Parathyroid adenoma (tissue), 2 donors: Measurements from ENCODE around the gene PYHIN1.

Experiments
- H2AFZ ChIP-seq: fragments of 300-600 bp; sonication (generic); one replicate; pipeline ENCODE4 v1.7.0; 2017; ENCODE audit warnings: antibody characterized with exemption, mild to moderate bottlenecking
- H3K27ac ChIP-seq: fragments of 300-600 bp; sonication (generic); one replicate; pipeline ENCODE4 v1.7.0; 2017
- H3K27me3 ChIP-seq: fragments of 300-600 bp; sonication (generic); one replicate; pipeline ENCODE4 v1.7.0; 2017; ENCODE audit warnings: low read length; ENCODE audit not compliant: control insufficient read depth, insufficient read depth
- H3K36me3 ChIP-seq: fragments of 300-600 bp; sonication (generic); one replicate; pipeline ENCODE4 v1.7.0; 2017; ENCODE audit warnings: low read length; ENCODE audit not compliant: control insufficient read depth, insufficient read depth
- H3K4me1 ChIP-seq: fragments of 300-600 bp; sonication (generic); one replicate; pipeline ENCODE4 v1.7.0; 2017; ENCODE audit warnings: control low read depth
- H3K4me2 ChIP-seq: fragments of 300-600 bp; sonication (generic); one replicate; pipeline ENCODE4 v1.7.0; 2017; ENCODE audit warnings: low read length
- H3K4me3 ChIP-seq: fragments of 300-600 bp; sonication (generic); one replicate; pipeline ENCODE4 v1.7.0; 2017; ENCODE audit warnings: low read depth, low read length
- H3K79me2 ChIP-seq: fragments of 300-600 bp; sonication (generic); one replicate; pipeline ENCODE4 v1.7.0; 2017; ENCODE audit warnings: control low read depth
- H3K9ac ChIP-seq: fragments of 300-600 bp; sonication (generic); one replicate; pipeline ENCODE4 v1.7.0; 2017; ENCODE audit warnings: mild to moderate bottlenecking
- H3K9me3 ChIP-seq: fragments of 300-600 bp; sonication (generic); one replicate; pipeline ENCODE4 v1.7.0; 2017; ENCODE audit warnings: low read length; ENCODE audit not compliant: control insufficient read depth
- TF ChIP-seq, protein P1 (sequence below): fragments of 300-600 bp; sonication (generic); IDR thresholded peaks from one replicate; pipeline ENCODE4 v1.7.0; 2017; ENCODE audit warnings: antibody characterized with exemption, mild to moderate bottlenecking
- donor health status: primary hyperparathyroidism.

Gene PYHIN1

DNA sequence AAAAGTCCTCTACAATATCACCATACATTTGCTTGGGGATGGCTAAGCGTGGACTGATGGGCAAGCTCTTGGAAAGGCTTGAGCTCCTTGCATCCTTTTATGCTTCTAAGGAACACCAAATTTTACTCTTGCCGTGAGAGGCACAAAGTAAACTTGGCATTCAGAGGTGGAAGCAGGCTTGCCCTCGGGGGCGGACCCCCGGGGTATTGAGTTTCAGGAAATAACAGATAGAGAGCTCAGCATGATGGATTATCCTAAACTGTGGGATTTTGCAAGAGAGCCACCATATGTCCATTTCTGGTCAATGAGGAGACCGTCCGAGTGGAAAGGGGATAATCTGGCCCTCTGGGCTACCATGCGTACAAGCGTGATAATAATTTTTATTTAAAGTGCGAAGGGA lies 92.4 kb downstream of the PYHIN1 start:
- TF ChIP-seq, protein P1, sequence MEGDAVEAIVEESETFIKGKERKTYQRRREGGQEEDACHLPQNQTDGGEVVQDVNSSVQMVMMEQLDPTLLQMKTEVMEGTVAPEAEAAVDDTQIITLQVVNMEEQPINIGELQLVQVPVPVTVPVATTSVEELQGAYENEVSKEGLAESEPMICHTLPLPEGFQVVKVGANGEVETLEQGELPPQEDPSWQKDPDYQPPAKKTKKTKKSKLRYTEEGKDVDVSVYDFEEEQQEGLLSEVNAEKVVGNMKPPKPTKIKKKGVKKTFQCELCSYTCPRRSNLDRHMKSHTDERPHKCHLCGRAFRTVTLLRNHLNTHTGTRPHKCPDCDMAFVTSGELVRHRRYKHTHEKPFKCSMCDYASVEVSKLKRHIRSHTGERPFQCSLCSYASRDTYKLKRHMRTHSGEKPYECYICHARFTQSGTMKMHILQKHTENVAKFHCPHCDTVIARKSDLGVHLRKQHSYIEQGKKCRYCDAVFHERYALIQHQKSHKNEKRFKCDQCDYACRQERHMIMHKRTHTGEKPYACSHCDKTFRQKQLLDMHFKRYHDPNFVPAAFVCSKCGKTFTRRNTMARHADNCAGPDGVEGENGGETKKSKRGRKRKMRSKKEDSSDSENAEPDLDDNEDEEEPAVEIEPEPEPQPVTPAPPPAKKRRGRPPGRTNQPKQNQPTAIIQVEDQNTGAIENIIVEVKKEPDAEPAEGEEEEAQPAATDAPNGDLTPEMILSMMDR, result no peak
- Histone ChIP-seq H3K36me3 (no peaks in the 10 kb centered on the region), H3K9me3 (no peaks in the 10 kb centered on the region), H3K4me2 (no peak overlapping the region), H3K27ac (no peak overlapping the region), H3K27me3 (no peaks in the 10 kb centered on the region), H3K79me2 (no peaks in the 10 kb centered on the region), H3K4me1 (no peaks in the 10 kb centered on the region), H3K9ac (no peak overlapping the region), H3K4me3 (no peak overlapping the region), H2AFZ (no peak overlapping the region)

DNA sequence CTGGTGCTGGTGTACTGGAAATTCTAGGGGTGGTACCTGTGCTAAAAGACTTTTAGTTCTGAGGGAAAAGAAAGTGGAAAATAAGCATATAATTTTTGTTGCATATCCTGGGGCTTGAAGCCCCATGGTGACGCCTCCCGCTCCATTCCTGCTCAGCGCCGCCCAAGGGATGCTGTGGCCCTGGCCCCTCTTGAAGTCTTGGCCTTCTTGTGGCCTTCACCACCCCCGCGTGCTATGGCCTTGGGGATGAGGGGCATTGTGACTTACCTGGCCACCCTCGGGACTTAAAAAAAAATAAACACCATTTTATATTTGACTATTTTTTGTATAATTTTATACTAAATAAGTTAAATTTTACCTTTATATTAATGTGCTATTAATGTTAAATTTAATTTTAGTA lies 93.7 kb downstream of the PYHIN1 start:
- H3K79me2 ChIP-seq, result no peaks in the 10 kb centered on the region
- no peaks in the 10 kb centered on the region for H3K36me3 ChIP-seq
- H3K4me3 ChIP-seq, result no peak overlapping the region
- no peak overlapping the region for H2AFZ ChIP-seq
- no peak overlapping the region for H3K9ac ChIP-seq
- no peak overlapping the region for H3K4me2 ChIP-seq
- TF ChIP-seq, protein P1, result no peak
- H3K4me1 ChIP-seq, result no peaks in the 10 kb centered on the region
- H3K27me3 ChIP-seq, result no peaks in the 10 kb centered on the region
- H3K9me3 ChIP-seq, result no peaks in the 10 kb centered on the region
- H3K27ac ChIP-seq, result no peak overlapping the region
